Uterus (tissue), 4 donors: Measurements from ENCODE around the gene MAP2K4. TPM values are rescaled to one million over a fixed set of nuclear protein-coding genes. Genes with fewer than 3 reads are reported as not detected.

Source experiments
- DNase-seq, 2 donors: peaks; one replicate each; pipeline ENCODE4 v3.0.0-alpha.2; 2019 to 2020
- H3K27ac ChIP-seq, 2 donors: fragments of 200-600 bp; sonication (generic); 1 replicate in 1 of 2; 2 replicates in 1 of 2; pipeline ENCODE4 v1.5.1; 2016 to 2018
- H3K27me3 ChIP-seq, 2 donors: fragments of 200-600 bp; sonication (generic); one replicate each; pipeline ENCODE4 v1.5.1; 2018 to 2019; ENCODE audit warnings: control low read depth in 1 of 2
- H3K36me3 ChIP-seq, 2 donors: fragments of 200-600 bp; sonication (generic); one replicate each; pipeline ENCODE4 v1.5.1; 2019; ENCODE audit warnings: control low read depth in 1 of 2
- H3K4me1 ChIP-seq, 2 donors: fragments of 200-600 bp; sonication (generic); one replicate each; pipeline ENCODE4 v1.5.1; 2018 to 2019; ENCODE audit warnings: control low read depth in 1 of 2
- H3K4me3 ChIP-seq, 2 donors: fragments of 200-600 bp; sonication (generic); 1 replicate in 1 of 2; 2 replicates in 1 of 2; pipeline ENCODE4 v1.5.1; 2018 to 2019; ENCODE audit warnings: mild to moderate bottlenecking in 1 of 2
- H3K9me3 ChIP-seq, 2 donors: fragments of 200-600 bp; sonication (generic); one replicate each; pipeline ENCODE4 v1.5.1; 2019; ENCODE audit warnings: control low read depth in 1 of 2
- CTCF ChIP-seq, 4 experiments: fragments of 200-600 bp in 2 of 4; fragments of 450-650 bp in 2 of 4; sonication (generic) in 2 of 4; IDR thresholded peaks; one replicate each; pipeline ENCODE4 v1.5.1; 2016 to 2019; ENCODE audit warnings: antibody characterized with exemption in 4 of 4, mild to moderate bottlenecking in 2 of 4, moderate library complexity in 1 of 4
- POLR2A ChIP-seq, 2 donors: fragments of 450-650 bp; IDR thresholded peaks; one replicate each; pipeline ENCODE4 v1.6.1; 2016; ENCODE audit warnings: antibody characterized with exemption in 2 of 2, mild to moderate bottlenecking in 1 of 2, moderate library complexity in 1 of 2
- intact Hi-C: fragments of 100-400 bp; cut with DNase I; formaldehyde crosslinking; loops from one replicate; pipeline ENCODE4 v1.15.1; 2023; ENCODE audit warnings: low total_unique reads
- microRNA counts, 2 donors: library from miRNA; unstranded; fragments of <30 nt; microRNA quantifications; one replicate each; lab custom pipeline; 2016 to 2017
- microRNA-seq: library from miRNA; unstranded; fragments of <30 nt; microRNA quantifications from one replicate; pipeline ENCODE4, GENCODE V29; 2016; ENCODE audit warnings: borderline microRNAs expressed, borderline replicate concordance
- small RNA-seq: library from RNA; depleted of rRNA; stranded (forward); fragments of <200 nt; gene quantifications from one replicate; pipeline ENCODE3, GENCODE V24; 2016
- total RNA-seq, 4 donors: library from RNA; depleted of rRNA in 3 of 4; stranded (reverse); fragments of >200 nt in 3 of 4; gene quantifications; one replicate each; pipeline versions ENCODE4 v1.1.0 to v1.2.4, GENCODE V29; 2014 to 2023
- donor health status: DM: yes; HTN: yes; CAD: no.

Gene MAP2K4
- total RNA-seq, 4 donors from 2014 or later: 19.4 to 83.9 (median 65.5) TPM

GRCh38 chr17:12180644-12181261, 160.1 kb downstream of the MAP2K4 start:
- H3K4me1 ChIP-seq: no peaks in the 10 kb centered on the region
- intact Hi-C loops: no loop called here
- H3K9me3 ChIP-seq: no peaks in the 10 kb centered on the region
- DNase-seq: peak; percentile 21 to 42
- H3K27me3 ChIP-seq: no peaks in the 10 kb centered on the region
- no peaks in the 10 kb centered on the region for H3K36me3 ChIP-seq
- H3K27ac ChIP-seq: no peak overlapping the region
- TF ChIP-seq POLR2A (IDR thresholded peaks at IDR 0.05): no peak
- TF ChIP-seq CTCF (IDR thresholded peaks at IDR 0.05): peak; percentile 60 to 75 (median 66)
- H3K4me3 ChIP-seq: no peak overlapping the region

- TF ChIP-seq CTCF (IDR thresholded peaks at IDR 0.05) (no peak), POLR2A (IDR thresholded peaks at IDR 0.05) (no peak)
- intact Hi-C loops: no loop called here
- no peaks in the 10 kb centered on the region for H3K36me3 ChIP-seq
Observed at GRCh38 chr17:12187658-12188057, 167.0 kb downstream of the MAP2K4 start.

GRCh38 chr17:12193144-12193735, 172.6 kb downstream of the MAP2K4 start:
- no peak for DNase-seq
- no peak overlapping the region for H3K27ac ChIP-seq
- H3K27me3 ChIP-seq: no peaks in the 10 kb centered on the region
- H3K4me1 ChIP-seq: no peaks in the 10 kb centered on the region
- H3K4me3 ChIP-seq: no peak overlapping the region
- TF ChIP-seq CTCF (IDR thresholded peaks at IDR 0.05) (no peak), POLR2A (IDR thresholded peaks at IDR 0.05) (no peak)
- intact Hi-C loops: no loop called here
- peaks cover 0 to 4% of the 10 kb centered on the region in 2 donors for H3K9me3 ChIP-seq
- no peaks in the 10 kb centered on the region for H3K36me3 ChIP-seq

More at GRCh38 chr17:12187658-12188057, 167.0 kb downstream of the MAP2K4 start:
- no peaks in the 10 kb centered on the region for H3K4me1 ChIP-seq
- no peak for DNase-seq
- H3K27ac ChIP-seq: no peak overlapping the region
- peaks cover 0 to 4% of the 10 kb centered on the region in 2 donors for H3K9me3 ChIP-seq
- H3K4me3 ChIP-seq: no peak overlapping the region
- H3K27me3 ChIP-seq: no peaks in the 10 kb centered on the region

MicroRNAs within 50 kb of the gene (microRNA counts, 767-probe panel; counts per million panel counts)
- 0 counts per million in 2 donors for microRNA hsa-miR-744-5p (lab: Ali Mortazavi, UCI)

Small RNA genes within 50 kb of the gene (microRNA-seq; reads per million reads assigned to microRNA genes)
- 1,510 reads per million, percentile 84 among the genes with 10 or more reads in this experiment for gene MIR744

Small RNA genes within 50 kb of the gene (small RNA-seq; reads per million reads assigned to genes)
- gene MIR744: 5.7 reads per million, percentile 87 among the genes with 10 or more reads in this experiment
- gene RNU11-2P: not detected

Other genes with a start within 250 kb of the MAP2K4 start
- 10 to 100 TPM in 3 of 4 donors, 1 to 10 TPM in 1; 1.2 to 43.8 (median 16.5) TPM for gene ZNF18, start 23.4 kb upstream of the MAP2K4 start, total RNA-seq